Measurements from ENCODE around the gene BCORL1. TPM values are rescaled to one million over a fixed set of nuclear protein-coding genes. Genes with fewer than 3 reads are reported as not detected.

Gene BCORL1
- total RNA-seq, 2 donors from 2014 or later = 4.4 to 25.2 TPM

- H3K4me1 ChIP-seq (replicated peaks) = no peaks in the 10 kb centered on the region
- H3K27me3 ChIP-seq (replicated peaks; ENCODE audit: insufficient read depth) = no peaks in the 10 kb centered on the region
- H3K9me3 ChIP-seq = no peaks in the 10 kb centered on the region
- H3K36me3 ChIP-seq = no peaks in the 10 kb centered on the region
- WGBS = 85% methylated on average over 6 of the region's 6 CpGs
- DNase-seq (ENCODE audit: low spot score) = no peak
- intact Hi-C loops (cut with DNase I) = no loop called here
- no peak overlapping the region for H3K4me3 ChIP-seq
- H3K27ac ChIP-seq = no peak overlapping the region
- no peak for TF ChIP-seq CTCF (IDR thresholded peaks at IDR 0.05)
- no peak for TF ChIP-seq POLR2A (IDR thresholded peaks at IDR 0.05)
- TF ChIP-seq POLR2AphosphoS5 (IDR thresholded peaks at IDR 0.05) = no peak
These were observed 19.5 kb downstream of the BCORL1 start for GRCh38 chrX:130001893-130002292.

GRCh38 chrX:130002541-130002940 lies 20.1 kb downstream of the BCORL1 start:
- intact Hi-C loops (cut with DNase I) = no loop called here

GRCh38 chrX:130005089-130005807 lies 22.8 kb downstream of the BCORL1 start:
- Histone ChIP-seq H3K4me1 (replicated peaks) (no peaks in the 10 kb centered on the region), H3K27ac (no peak overlapping the region), H3K27me3 (replicated peaks; ENCODE audit: insufficient read depth) (no peaks in the 10 kb centered on the region), H3K36me3 (no peaks in the 10 kb centered on the region), H3K9me3 (no peaks in the 10 kb centered on the region), H3K4me3 (no peak overlapping the region)
- DNase-seq (ENCODE audit: low spot score) = no peak
- 95% methylated on average over 9 of the region's 13 CpGs for WGBS
- intact Hi-C loops (cut with DNase I) = no loop called here
- TF ChIP-seq POLR2A (IDR thresholded peaks at IDR 0.05) (no peak), POLR2AphosphoS5 (IDR thresholded peaks at IDR 0.05) (no peak), CTCF (IDR thresholded peaks at IDR 0.05) (no peak)

More at GRCh38 chrX:130002541-130002940, 20.1 kb downstream of the BCORL1 start:
- Histone ChIP-seq H3K36me3 (no peaks in the 10 kb centered on the region), H3K4me1 (replicated peaks) (no peaks in the 10 kb centered on the region), H3K27me3 (replicated peaks; ENCODE audit: insufficient read depth) (no peaks in the 10 kb centered on the region), H3K9me3 (no peaks in the 10 kb centered on the region), H3K4me3 (no peak overlapping the region), H3K27ac (no peak overlapping the region)
- no peak for DNase-seq (ENCODE audit: low spot score)
- TF ChIP-seq POLR2A (IDR thresholded peaks at IDR 0.05) = no peak
- no peak for TF ChIP-seq POLR2AphosphoS5 (IDR thresholded peaks at IDR 0.05)
- no peak for TF ChIP-seq CTCF (IDR thresholded peaks at IDR 0.05)
- WGBS = 40% methylated on average over 1 of the region's 1 CpG

GRCh38 chrX:130009658-130010223 lies 27.3 kb downstream of the BCORL1 start:
- Histone ChIP-seq H3K9me3 (no peaks in the 10 kb centered on the region), H3K27me3 (replicated peaks; ENCODE audit: insufficient read depth) (no peaks in the 10 kb centered on the region), H3K27ac (no peak overlapping the region), H3K36me3 (no peaks in the 10 kb centered on the region), H3K4me1 (replicated peaks) (no peaks in the 10 kb centered on the region), H3K4me3 (no peak overlapping the region)
- 81% methylated on average over 8 of the region's 10 CpGs for WGBS
- DNase-seq (ENCODE audit: low spot score) = no peak
- TF ChIP-seq CTCF (IDR thresholded peaks at IDR 0.05) (no peak), POLR2AphosphoS5 (IDR thresholded peaks at IDR 0.05) (no peak), POLR2A (IDR thresholded peaks at IDR 0.05) (no peak)
- intact Hi-C loops (cut with DNase I) = no loop called here

- no peaks in the 10 kb centered on the region for H3K36me3 ChIP-seq
- H3K27ac ChIP-seq = no peak overlapping the region
- no peaks in the 10 kb centered on the region for H3K9me3 ChIP-seq
- TF ChIP-seq POLR2A (IDR thresholded peaks at IDR 0.05) (no peak), POLR2AphosphoS5 (IDR thresholded peaks at IDR 0.05) (no peak), CTCF (IDR thresholded peaks at IDR 0.05) (no peak)
- WGBS = 68% methylated on average over 10 of the region's 10 CpGs
- no peak for DNase-seq (ENCODE audit: low spot score)
- intact Hi-C loops (cut with DNase I) = no loop called here
- no peaks in the 10 kb centered on the region for H3K27me3 ChIP-seq (replicated peaks; ENCODE audit: insufficient read depth)
- H3K4me3 ChIP-seq = no peak overlapping the region
- H3K4me1 ChIP-seq (replicated peaks) = no peaks in the 10 kb centered on the region
These were observed 30.2 kb downstream of the BCORL1 start for GRCh38 chrX:130012683-130013082.
